GM21576 (cell line): ENCODE results near the gene TBC1D12.
"Not testable (repeated sequence)": the region's sequence is repeated elsewhere in the genome, so short reads cannot be mapped to it uniquely, and the experiment has no call there.

Experiments
- ATAC-seq: cut with Tn5 transposase; IDR thresholded peaks from one replicate; pipeline ENCODE4 v1.9.1; 2021; ENCODE audit warnings: mild to moderate bottlenecking, moderate library complexity; ENCODE audit not compliant: unreplicated experiment

Gene TBC1D12

GRCh38 chr10:94450782-94451181, 48.4 kb downstream of the TBC1D12 start:
- no peak for ATAC-seq

- no peak for ATAC-seq
These were observed 49.7 kb downstream of the TBC1D12 start for GRCh38 chr10:94451883-94452519.

- no peak for ATAC-seq
These were observed 54.6 kb downstream of the TBC1D12 start for GRCh38 chr10:94456942-94457341.

GRCh38 chr10:94459385-94459784, 57.0 kb downstream of the TBC1D12 start:
- ATAC-seq, result no peak

GRCh38 chr10:94461503-94461902, 59.2 kb downstream of the TBC1D12 start:
- ATAC-seq, result no peak

GRCh38 chr10:94462130-94462529, 59.8 kb downstream of the TBC1D12 start:
- no peak for ATAC-seq

GRCh38 chr10:94465684-94466083, 63.3 kb downstream of the TBC1D12 start:
- no peak for ATAC-seq

- no peak for ATAC-seq
These were observed 79.1 kb downstream of the TBC1D12 start for GRCh38 chr10:94481410-94481809.

GRCh38 chr10:94483970-94484369, 81.6 kb downstream of the TBC1D12 start:
- no peak for ATAC-seq

GRCh38 chr10:94485094-94485493, 82.8 kb downstream of the TBC1D12 start:
- no peak for ATAC-seq

- no peak for ATAC-seq
These were observed 85.2 kb downstream of the TBC1D12 start for GRCh38 chr10:94487575-94487974.

GRCh38 chr10:94489107-94489506, 86.8 kb downstream of the TBC1D12 start:
- ATAC-seq, result no peak

- ATAC-seq, result no peak
These were observed 87.8 kb downstream of the TBC1D12 start for GRCh38 chr10:94489976-94490788.

GRCh38 chr10:94490789-94491039, 88.4 kb downstream of the TBC1D12 start:
- ATAC-seq, result no peak

GRCh38 chr10:94493463-94493862, 91.1 kb downstream of the TBC1D12 start:
- no peak for ATAC-seq

- ATAC-seq, result peak; percentile 82
These were observed 93.7 kb downstream of the TBC1D12 start for GRCh38 chr10:94496010-94496409.

GRCh38 chr10:94496646-94497045, 94.3 kb downstream of the TBC1D12 start:
- ATAC-seq, result no peak

GRCh38 chr10:94500063-94500462, 97.7 kb downstream of the TBC1D12 start:
- ATAC-seq, result no peak

- ATAC-seq, result no peak
These were observed 119.2 kb downstream of the TBC1D12 start for GRCh38 chr10:94521276-94522250.

- no peak for ATAC-seq
These were observed 121.8 kb downstream of the TBC1D12 start for GRCh38 chr10:94524146-94524545.

- no peak for ATAC-seq
These were observed 122.4 kb downstream of the TBC1D12 start for GRCh38 chr10:94524711-94525110.

- ATAC-seq, result not testable (repeated sequence)
These were observed 129.2 kb downstream of the TBC1D12 start for GRCh38 chr10:94531550-94531949.
